Activated T-helper 2 cell treated with anti-CD3 and anti-CD28 coated beads, Interferon-gamma antibody, Interleukin-2, Interleukin-4, amounts not matched to agents 10 μg/mL and 5 μg/mL and 100 μg/mL, durations not matched to agents 14 hours and 24 hours and 36 hours (primary cell): ENCODE data around the gene EDN2. TPM values are rescaled to one million over a fixed set of nuclear protein-coding genes. Genes with fewer than 3 reads are reported as not detected.

ENCODE experiments used
- DNase-seq: peaks from one replicate; pipeline ENCODE4 v3.0.0; 2021; ENCODE audit warnings: low spot score
- H3K27ac Mint-ChIP-seq: one replicate; pipeline ENCODE4 v1.8.0; 2021; ENCODE audit warnings: mixed read lengths
- H3K27me3 Mint-ChIP-seq: one replicate; pipeline ENCODE4 v1.8.0; 2021; ENCODE audit warnings: low read depth, mixed read lengths
- H3K36me3 Mint-ChIP-seq: one replicate; pipeline ENCODE4 v1.8.0; 2021; ENCODE audit warnings: low read depth, mixed read lengths
- H3K4me1 Mint-ChIP-seq: one replicate; pipeline ENCODE4 v1.8.0; 2021; ENCODE audit warnings: low read depth, mixed read lengths
- H3K4me3 Mint-ChIP-seq: one replicate; pipeline ENCODE4 v1.8.0; 2021; ENCODE audit warnings: low read depth, mild to moderate bottlenecking, moderate library complexity, mixed read lengths
- H3K9me3 Mint-ChIP-seq: one replicate; pipeline ENCODE4 v1.8.0; 2021; ENCODE audit warnings: mixed read lengths
- intact Hi-C: fragments of 100-400 bp; cut with micrococcal nuclease; formaldehyde crosslinking; loops from one replicate; pipeline ENCODE4 v1.15.1; 2023
- total RNA-seq: library from RNA; stranded (reverse); gene quantifications from 2 replicates; pipeline ENCODE4 v1.2.3, GENCODE V29; 2022

Gene EDN2
- not detected in 2 replicates for total RNA-seq

DNA sequence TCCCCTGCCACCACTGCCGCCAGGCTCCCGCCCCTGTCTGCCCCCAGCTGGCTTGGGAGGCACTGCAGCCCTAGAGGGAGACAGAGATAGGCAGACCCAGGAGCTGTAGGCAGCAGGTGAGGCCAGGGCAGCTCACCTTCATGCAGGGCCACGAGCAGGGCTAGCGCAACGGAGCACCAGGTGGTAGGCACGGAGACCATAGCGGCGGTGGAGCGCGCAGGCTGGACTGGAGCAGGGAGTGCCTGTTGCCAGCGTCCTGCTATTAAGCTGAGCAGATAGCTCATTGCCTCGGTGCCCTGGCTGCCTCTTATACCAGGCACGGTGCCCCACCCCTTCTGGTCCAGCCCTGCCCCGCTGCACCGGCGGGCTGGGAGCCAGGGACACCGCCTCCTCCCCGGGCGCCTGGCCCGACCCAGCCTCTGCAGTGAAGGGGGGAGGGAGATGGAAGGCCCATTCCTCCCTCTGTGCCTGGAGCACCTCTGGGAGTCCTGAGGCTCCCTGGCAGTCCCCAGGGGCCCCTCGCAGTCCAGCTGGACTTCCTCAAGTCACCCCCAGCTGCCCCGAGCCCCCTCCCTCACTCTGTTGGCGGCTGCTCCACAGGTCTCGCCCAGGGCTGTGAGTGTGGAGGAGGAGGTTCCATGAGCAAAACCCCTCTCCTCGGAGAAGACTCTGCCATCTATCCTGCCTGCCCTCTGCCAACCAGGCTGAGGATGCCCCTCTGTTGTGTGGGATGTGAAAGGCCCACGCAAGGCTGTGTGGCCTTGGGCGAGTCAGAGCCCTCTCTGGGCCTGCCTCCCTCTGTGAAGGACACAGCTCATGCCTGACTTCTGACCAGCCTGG, at the start of gene EDN2:
EDN2 (minus strand) TSS at position 282 of the 840 bp plus-strand sequence; CDS start at position 200, 82 bp downstream.
- Mint-ChIP-seq H3K27me3 (peaks cover 7% of the 10 kb centered on the region), H3K27ac (no peak within 1 kb of the TSS), H3K4me1 (peaks cover 14% of the 10 kb centered on the region), H3K9me3 (no peaks in the 10 kb centered on the region), H3K36me3 (no peaks in the 10 kb centered on the region), H3K4me3 (no peak within 1 kb of the TSS)
- intact Hi-C loops = no loop called here
- no peak for DNase-seq

DNA sequence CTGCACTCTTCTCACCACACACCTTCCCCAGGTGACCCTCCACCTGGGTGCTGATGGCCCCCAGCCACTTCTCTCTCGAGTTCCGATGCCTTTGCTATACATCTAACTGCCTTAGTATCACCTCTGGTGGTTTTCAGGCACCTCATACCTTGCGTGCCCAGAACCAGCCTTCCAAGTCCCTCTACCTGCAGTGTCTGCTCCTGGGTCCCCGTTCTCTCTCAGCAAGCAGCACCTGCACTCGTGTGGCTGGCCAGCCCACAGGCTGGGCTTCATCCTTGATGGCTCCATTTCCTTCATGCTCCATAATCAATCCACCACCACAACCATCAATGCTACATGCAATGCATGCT, 49.2 kb upstream of the EDN2 start:
- intact Hi-C loops = no loop called here
- Mint-ChIP-seq H3K36me3 (peaks cover 79% of the 10 kb centered on the region), H3K4me1 (no peaks in the 10 kb centered on the region)

DNA sequence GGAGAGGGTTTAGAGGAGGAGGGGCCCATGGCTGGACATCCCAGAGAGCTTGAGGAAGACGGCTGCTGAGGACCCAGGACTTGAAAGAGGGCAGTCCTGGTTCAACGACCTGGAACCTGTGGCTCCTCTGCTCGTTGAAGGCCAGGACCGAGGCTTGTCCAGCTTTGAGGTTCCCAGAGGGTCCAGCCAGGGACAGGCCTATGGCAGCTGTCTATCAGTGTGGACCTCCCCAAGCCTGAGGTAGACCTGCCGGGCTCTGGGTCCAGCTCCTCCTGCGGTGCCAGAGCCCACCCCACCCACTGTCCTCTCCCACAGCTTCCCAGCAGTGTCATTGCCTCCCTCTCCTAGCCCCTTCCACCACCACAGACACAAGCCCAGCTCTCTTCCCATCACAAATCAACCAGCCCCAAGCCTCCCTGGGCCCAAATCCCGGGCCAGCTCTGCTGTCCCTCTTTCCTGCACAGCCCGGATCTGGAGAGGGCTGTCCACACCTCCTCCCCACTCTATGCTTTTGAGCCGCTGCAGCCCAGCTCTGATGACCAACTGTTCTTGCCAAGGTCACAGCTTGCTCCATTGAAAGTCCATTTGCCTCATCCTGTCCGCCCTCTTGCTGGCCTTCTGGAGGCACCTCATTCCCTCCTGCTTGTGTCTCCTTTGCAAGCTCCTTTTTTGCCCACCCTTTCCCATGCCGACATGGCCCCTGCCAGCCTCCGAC, 48.7 kb upstream of the EDN2 start:
- no peak for DNase-seq
- Mint-ChIP-seq H3K4me3 (no peak overlapping the region), H3K9me3 (peaks cover 17% of the 10 kb centered on the region), H3K4me1 (no peaks in the 10 kb centered on the region), H3K27ac (no peak overlapping the region), H3K36me3 (peaks cover 75% of the 10 kb centered on the region), H3K27me3 (no peaks in the 10 kb centered on the region)
- intact Hi-C loops = no loop called here

More for the DNA sequence above, 49.2 kb upstream of the EDN2 start:
- H3K4me3 Mint-ChIP-seq = no peak overlapping the region
- H3K27ac Mint-ChIP-seq = no peak overlapping the region
- H3K27me3 Mint-ChIP-seq = no peaks in the 10 kb centered on the region
- peaks cover 17% of the 10 kb centered on the region for H3K9me3 Mint-ChIP-seq
- DNase-seq = no peak

DNA sequence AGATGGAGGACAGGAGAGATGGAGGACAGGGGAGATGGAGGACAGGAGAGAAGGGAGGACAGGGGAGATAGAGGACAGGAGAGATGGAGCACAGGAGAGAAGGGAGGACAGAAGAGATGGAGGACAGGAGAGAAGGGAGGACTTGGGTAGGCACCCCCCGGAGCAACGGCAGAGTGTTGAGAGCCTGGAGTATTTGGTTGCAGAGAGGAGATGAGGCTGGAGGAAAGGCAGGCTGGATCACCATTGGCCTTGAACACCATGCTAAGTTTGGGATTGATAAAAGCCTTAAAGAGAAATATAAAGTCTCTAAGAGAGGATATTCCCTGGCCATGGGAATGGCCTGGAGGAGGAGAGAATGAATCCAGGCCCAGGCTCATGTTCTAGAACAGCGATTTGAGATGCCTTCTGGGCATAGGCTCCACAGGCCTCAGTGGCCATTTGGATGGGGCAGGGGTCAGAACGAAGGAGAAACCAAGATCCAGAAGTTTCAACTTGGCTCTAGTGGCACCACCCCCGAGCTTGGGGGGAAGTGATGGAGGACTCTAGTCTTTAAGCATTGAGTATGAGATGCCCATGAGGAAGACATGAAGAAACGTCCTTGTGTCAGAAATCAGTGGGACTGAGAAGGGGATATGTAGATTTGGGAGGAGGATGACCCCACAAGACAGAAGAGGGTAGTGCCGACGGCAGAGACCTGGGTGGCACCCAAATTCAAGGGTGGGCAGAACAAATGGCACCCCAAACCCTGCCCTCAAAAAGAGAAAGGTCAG, 47.9 kb upstream of the EDN2 start:
- Mint-ChIP-seq H3K4me1 (no peaks in the 10 kb centered on the region), H3K4me3 (no peak overlapping the region), H3K27ac (no peak overlapping the region), H3K27me3 (no peaks in the 10 kb centered on the region), H3K36me3 (peaks cover 74% of the 10 kb centered on the region), H3K9me3 (peaks cover 20% of the 10 kb centered on the region)
- intact Hi-C loops = no loop called here
- DNase-seq = no peak

DNA sequence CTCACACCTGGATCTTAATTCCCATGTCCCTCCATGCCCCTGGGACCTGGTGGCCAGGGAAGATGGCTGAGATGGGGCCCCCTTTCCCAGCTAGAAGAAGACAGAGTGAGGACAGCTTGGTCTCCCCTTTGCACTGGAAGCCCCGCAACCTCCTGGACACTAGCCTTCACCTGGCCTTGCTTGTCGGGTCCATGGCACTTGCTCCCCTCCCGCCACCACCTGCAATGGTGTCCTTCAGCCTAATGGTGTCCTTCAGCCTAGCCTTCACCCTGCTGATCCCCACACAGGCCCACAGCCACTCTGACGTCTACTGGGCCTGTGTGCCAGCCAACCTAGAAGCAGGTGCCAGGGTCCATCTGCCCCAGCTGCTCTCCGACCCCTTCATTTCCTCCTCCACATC, 45.9 kb upstream of the EDN2 start:
- intact Hi-C loops = no loop called here
- Mint-ChIP-seq H3K9me3 (peaks cover 27% of the 10 kb centered on the region), H3K27ac (no peak overlapping the region), H3K36me3 (peaks cover 66% of the 10 kb centered on the region), H3K27me3 (no peaks in the 10 kb centered on the region), H3K4me1 (no peaks in the 10 kb centered on the region), H3K4me3 (no peak overlapping the region)
- DNase-seq = no peak

DNA sequence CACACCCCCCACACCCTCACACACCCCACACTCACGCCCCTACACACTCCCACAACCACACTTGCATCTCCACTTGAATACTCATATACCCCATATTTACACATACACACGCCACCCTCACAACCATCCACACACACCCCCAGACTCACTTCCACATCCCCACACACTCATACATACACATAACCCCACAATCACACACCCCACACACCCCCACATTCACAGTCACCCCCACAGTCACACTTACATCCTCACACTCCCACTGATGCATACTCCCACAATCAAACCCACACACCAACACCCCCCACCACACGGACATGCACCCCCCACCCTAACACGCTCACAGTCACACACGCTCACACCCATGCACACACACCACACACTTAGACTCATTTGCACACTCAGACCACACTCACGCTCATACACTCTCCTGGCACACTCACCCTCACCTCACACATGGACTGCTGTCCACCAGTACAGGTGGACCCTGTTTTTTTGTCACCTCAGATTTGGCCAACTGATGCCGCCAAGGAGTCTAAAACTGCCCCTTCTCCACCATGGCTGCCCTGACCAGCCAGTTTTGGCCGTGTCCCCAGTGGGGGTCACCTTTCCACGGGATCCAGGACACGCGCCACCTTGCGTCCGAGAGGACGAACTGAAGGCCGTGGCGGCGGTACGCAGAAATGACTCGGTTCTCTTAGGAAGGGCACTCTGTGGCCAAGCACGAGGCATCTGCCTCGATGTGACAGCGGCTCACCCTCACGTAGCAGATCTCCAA, 45.3 kb upstream of the EDN2 start:
- H3K4me3 Mint-ChIP-seq = no peak overlapping the region
- peak overlapping the region; percentile 2 for H3K27ac Mint-ChIP-seq
- H3K4me1 Mint-ChIP-seq = no peaks in the 10 kb centered on the region
- H3K36me3 Mint-ChIP-seq = peaks cover 66% of the 10 kb centered on the region
- no peak for DNase-seq
- no peaks in the 10 kb centered on the region for H3K27me3 Mint-ChIP-seq
- intact Hi-C loops = no loop called here
- peaks cover 27% of the 10 kb centered on the region for H3K9me3 Mint-ChIP-seq

DNA sequence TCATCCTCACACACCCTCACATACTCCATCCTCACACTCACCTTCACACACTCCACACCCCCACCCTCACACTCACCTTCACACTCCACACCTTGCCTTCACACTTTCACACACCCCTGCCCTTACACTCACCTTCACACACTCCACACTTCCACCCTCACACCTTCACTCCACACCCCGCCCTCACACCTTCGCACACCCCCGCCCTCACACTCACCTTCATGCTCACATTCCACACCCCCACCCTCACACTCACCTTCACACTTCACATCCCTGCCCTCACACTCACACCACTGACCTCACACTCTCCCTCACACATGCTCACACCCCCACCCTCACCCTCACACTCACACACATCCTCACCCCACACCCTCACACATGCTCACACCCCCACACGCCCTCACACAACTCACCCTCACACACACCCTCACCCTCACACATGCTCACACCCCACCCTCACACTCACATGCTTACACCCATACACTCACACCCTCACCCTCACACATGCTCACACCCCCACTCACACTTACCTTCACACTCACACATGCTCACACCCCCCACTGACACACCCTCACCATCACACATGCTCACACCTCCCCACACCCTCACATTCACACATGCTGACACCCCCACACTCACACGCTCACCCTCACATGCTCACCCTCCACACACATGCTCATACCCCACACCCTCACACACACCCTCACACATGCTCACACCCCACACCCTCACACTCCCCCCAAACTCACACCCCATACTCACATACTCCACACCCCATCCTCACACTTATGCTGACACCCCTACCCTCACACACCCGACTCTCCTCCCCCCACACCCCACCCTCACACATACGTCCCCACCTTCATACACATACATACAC, 44.5 kb upstream of the EDN2 start:
- Mint-ChIP-seq H3K27ac (no peak overlapping the region), H3K9me3 (peaks cover 27% of the 10 kb centered on the region), H3K4me1 (no peaks in the 10 kb centered on the region), H3K27me3 (no peaks in the 10 kb centered on the region), H3K36me3 (peaks cover 65% of the 10 kb centered on the region), H3K4me3 (no peak overlapping the region)
- no peak for DNase-seq
- intact Hi-C loops = no loop called here

DNA sequence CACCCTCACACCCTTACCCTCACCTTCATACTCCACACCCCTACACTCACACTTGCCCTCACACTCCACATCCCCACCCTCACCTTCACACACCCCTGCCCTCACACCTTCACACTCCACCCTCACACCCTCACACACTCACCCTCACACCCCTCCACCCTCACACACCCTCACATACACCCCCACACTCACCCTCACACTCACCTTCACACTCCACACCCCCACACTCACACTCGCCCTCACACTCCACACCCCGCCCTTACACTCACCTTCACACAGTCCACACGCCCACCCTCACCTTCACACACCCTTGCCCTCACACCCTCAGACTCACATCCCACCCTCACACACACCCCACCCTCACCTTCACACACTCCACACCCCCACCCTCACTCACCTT, 43.6 kb upstream of the EDN2 start:
- H3K36me3 Mint-ChIP-seq = peaks cover 62% of the 10 kb centered on the region
- DNase-seq = no peak
- no peaks in the 10 kb centered on the region for H3K27me3 Mint-ChIP-seq
- no peak overlapping the region for H3K27ac Mint-ChIP-seq
- intact Hi-C loops = no loop called here
- no peaks in the 10 kb centered on the region for H3K4me1 Mint-ChIP-seq
- H3K4me3 Mint-ChIP-seq = no peak overlapping the region
- peaks cover 27% of the 10 kb centered on the region for H3K9me3 Mint-ChIP-seq

DNA sequence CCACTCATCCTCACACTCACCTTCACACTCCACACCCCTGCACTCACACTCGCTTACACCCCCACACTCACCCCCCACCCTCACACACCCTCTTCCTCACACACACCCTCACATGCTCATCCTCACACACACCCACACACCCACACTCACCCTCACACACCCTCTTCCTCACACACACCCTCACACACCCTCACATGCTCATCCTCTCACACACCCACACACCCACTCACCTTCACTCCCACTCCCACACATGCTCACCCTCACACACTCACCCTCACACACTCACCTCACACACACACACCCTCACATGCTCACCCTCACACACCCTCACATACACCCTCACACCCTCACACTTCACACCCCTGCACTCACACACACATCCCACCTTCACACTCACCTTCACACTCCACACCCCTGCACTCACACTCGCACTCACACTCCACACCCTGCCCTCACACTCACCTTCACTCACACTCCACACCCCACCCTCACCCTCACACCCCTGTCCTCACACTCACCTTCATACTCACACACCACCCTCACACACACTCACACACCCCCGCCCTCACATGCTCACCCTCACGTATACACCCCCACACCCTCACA, 42.6 kb upstream of the EDN2 start:
- Mint-ChIP-seq H3K4me3 (no peak overlapping the region), H3K4me1 (no peaks in the 10 kb centered on the region), H3K36me3 (peaks cover 62% of the 10 kb centered on the region), H3K27me3 (no peaks in the 10 kb centered on the region), H3K27ac (peak overlapping the region; percentile 62), H3K9me3 (peaks cover 27% of the 10 kb centered on the region)
- intact Hi-C loops = no loop called here
- no peak for DNase-seq

DNA sequence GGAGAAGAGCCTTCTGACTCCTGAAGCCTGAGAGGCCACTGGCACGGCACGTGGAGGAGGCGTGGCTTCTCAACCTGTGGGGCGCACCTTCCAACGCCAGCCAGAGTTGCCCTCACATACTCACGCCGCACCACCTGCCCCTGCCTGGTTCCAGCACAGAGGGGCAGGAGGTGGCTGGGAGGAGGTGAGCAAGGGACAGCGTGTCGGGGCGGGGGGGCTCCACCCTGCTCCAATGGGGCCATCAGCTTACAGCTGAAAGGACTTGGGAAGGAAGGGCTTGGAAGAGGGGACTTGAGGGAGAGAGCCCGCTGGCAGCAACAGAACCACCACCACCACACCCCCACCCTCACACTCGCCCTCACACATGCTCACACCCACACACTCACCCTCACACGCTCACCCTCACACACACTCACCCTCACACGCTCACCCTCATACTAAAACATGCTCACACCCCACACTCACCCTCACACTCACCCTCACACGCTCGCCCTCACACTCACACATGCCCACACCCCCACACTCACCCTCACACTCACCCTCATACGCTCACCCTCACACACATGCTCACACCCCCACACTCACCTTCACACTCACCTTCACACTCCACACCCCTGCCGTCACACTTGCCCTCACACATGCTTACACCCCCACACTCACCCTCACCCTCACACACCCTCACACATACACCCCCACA, 41.6 kb upstream of the EDN2 start:
- peaks cover 56% of the 10 kb centered on the region for H3K36me3 Mint-ChIP-seq

More for the DNA sequence above, 41.6 kb upstream of the EDN2 start:
- no peak for DNase-seq
- intact Hi-C loops = no loop called here
- Mint-ChIP-seq H3K27me3 (no peaks in the 10 kb centered on the region), H3K4me1 (no peaks in the 10 kb centered on the region), H3K4me3 (no peak overlapping the region), H3K9me3 (peaks cover 24% of the 10 kb centered on the region), H3K27ac (no peak overlapping the region)
